IPS DF 6.9 (cell line): Measurements from ENCODE around the gene IMPG1.

ENCODE experiments used
- DNase-seq: peaks from one replicate; pipeline ENCODE4 v3.0.0-alpha.2; 2013; ENCODE audit warnings: low read depth, low spot score
- H3K27ac ChIP-seq: one replicate; pipeline ENCODE4 v1.5.1; 2013; ENCODE audit warnings: low read length, control low read depth
- H3K27me3 ChIP-seq: 2 replicates; pipeline ENCODE4 v1.6.1; 2013; ENCODE audit warnings: mild to moderate bottlenecking, low read length; ENCODE audit not compliant: control insufficient read depth, insufficient read depth
- H3K36me3 ChIP-seq: 2 replicates; pipeline ENCODE4 v1.6.1; 2013; ENCODE audit warnings: low read length; ENCODE audit not compliant: control insufficient read depth, insufficient read depth
- H3K4me1 ChIP-seq: 2 replicates; pipeline ENCODE4 v1.6.1; 2013; ENCODE audit warnings: low read length; ENCODE audit not compliant: control insufficient read depth, insufficient read depth
- H3K4me3 ChIP-seq: 2 replicates; pipeline ENCODE4 v1.5.1; 2013; ENCODE audit warnings: mild to moderate bottlenecking, low read length
- H3K9me3 ChIP-seq: 2 replicates; pipeline ENCODE4 v1.6.1; 2013; ENCODE audit warnings: low read length, inconsistent platforms; ENCODE audit not compliant: control insufficient read depth, insufficient read depth
- WGBS: extraction: QIAGEN DNeasy Blood & Tissue Kit; methylation state at CpG from one replicate; pipeline ENCODE4 v1.1.7; 2013; ENCODE audit warnings: mixed read lengths, missing lambda C conversion rate; ENCODE audit not compliant: insufficient read length, insufficient coverage; 5-methylcytosine and 5-hydroxymethylcytosine counted together

The IMPG1 gene

GRCh38 chr6:76072562-76072961 is at the start of gene IMPG1:
TSS of gene IMPG1 (minus strand) at chr6:76072662. CDS start at chr6:76072488, 174 bp downstream.
- no peak for DNase-seq
- Histone ChIP-seq H3K27ac (no peak within 1 kb of the TSS), H3K4me3 (no peak within 1 kb of the TSS)

GRCh38 chr6:76120302-76120701 is 47.8 kb upstream of the IMPG1 start:
- Histone ChIP-seq H3K9me3 (peaks cover 1% of the 10 kb centered on the region), H3K4me1 (peaks cover 1% of the 10 kb centered on the region; the same call in 1 of the 2 replicates), H3K27ac (no peak overlapping the region), H3K27me3 (peaks cover 37% of the 10 kb centered on the region), H3K4me3 (no peak overlapping the region), H3K36me3 (no peaks in the 10 kb centered on the region)
- peak; percentile 29 for DNase-seq

More at GRCh38 chr6:76072562-76072961, at the start of gene IMPG1:
- H3K27me3 ChIP-seq: no peaks in the 10 kb centered on the region
- no peaks in the 10 kb centered on the region for H3K4me1 ChIP-seq
- no peaks in the 10 kb centered on the region for H3K36me3 ChIP-seq
- no peaks in the 10 kb centered on the region for H3K9me3 ChIP-seq

- H3K9me3 ChIP-seq: no peaks in the 10 kb centered on the region
- H3K27me3 ChIP-seq: no peaks in the 10 kb centered on the region
- H3K4me1 ChIP-seq: no peaks in the 10 kb centered on the region
- no peaks in the 10 kb centered on the region for H3K36me3 ChIP-seq
- no peak overlapping the region for H3K27ac ChIP-seq
- H3K4me3 ChIP-seq: no peak overlapping the region
- no peak for DNase-seq
Measured at GRCh38 chr6:76073281-76073680, 819 bp upstream of the IMPG1 start.

GRCh38 chr6:76057469-76057868 is 15.0 kb downstream of the IMPG1 start:
- Histone ChIP-seq H3K27me3 (no peaks in the 10 kb centered on the region), H3K27ac (no peak overlapping the region), H3K9me3 (no peaks in the 10 kb centered on the region), H3K4me3 (no peak overlapping the region), H3K4me1 (no peaks in the 10 kb centered on the region), H3K36me3 (no peaks in the 10 kb centered on the region)
- WGBS: no CpG with 5 or more reads among the region's 1 CpG
- DNase-seq: no peak

GRCh38 chr6:76052314-76052713 is 20.1 kb downstream of the IMPG1 start:
- WGBS: no CpG with 5 or more reads among the region's 3 CpGs
- no peaks in the 10 kb centered on the region for H3K9me3 ChIP-seq
- H3K27me3 ChIP-seq: no peaks in the 10 kb centered on the region
- no peak overlapping the region for H3K27ac ChIP-seq
- DNase-seq: no peak
- no peaks in the 10 kb centered on the region for H3K4me1 ChIP-seq
- H3K4me3 ChIP-seq: no peak overlapping the region
- H3K36me3 ChIP-seq: no peaks in the 10 kb centered on the region

- Histone ChIP-seq H3K4me1 (no peaks in the 10 kb centered on the region), H3K9me3 (no peaks in the 10 kb centered on the region), H3K27ac (no peak overlapping the region), H3K4me3 (no peak overlapping the region), H3K36me3 (no peaks in the 10 kb centered on the region), H3K27me3 (no peaks in the 10 kb centered on the region)
- WGBS: no CpG with 5 or more reads among the region's 2 CpGs
- DNase-seq: no peak
Measured at GRCh38 chr6:76043690-76044089, 28.8 kb downstream of the IMPG1 start.

GRCh38 chr6:76035713-76036112 is 36.7 kb downstream of the IMPG1 start:
- Histone ChIP-seq H3K27me3 (no peaks in the 10 kb centered on the region), H3K9me3 (no peaks in the 10 kb centered on the region), H3K4me3 (no peak overlapping the region), H3K27ac (no peak overlapping the region), H3K4me1 (no peaks in the 10 kb centered on the region), H3K36me3 (no peaks in the 10 kb centered on the region)
- DNase-seq: no peak
- WGBS: no CpG with 5 or more reads among the region's 1 CpG

- H3K36me3 ChIP-seq: no peaks in the 10 kb centered on the region
- WGBS: no CpG with 5 or more reads among the region's 6 CpGs
- no peak overlapping the region for H3K4me3 ChIP-seq
- DNase-seq: peak; percentile 9
- no peaks in the 10 kb centered on the region for H3K4me1 ChIP-seq
- H3K27me3 ChIP-seq: no peaks in the 10 kb centered on the region
- peaks cover 2% of the 10 kb centered on the region for H3K9me3 ChIP-seq
- no peak overlapping the region for H3K27ac ChIP-seq
Measured at GRCh38 chr6:76026101-76026500, 46.4 kb downstream of the IMPG1 start.

GRCh38 chr6:76014626-76015530 is 57.6 kb downstream of the IMPG1 start:
- Histone ChIP-seq H3K27me3 (no peaks in the 10 kb centered on the region), H3K27ac (no peak overlapping the region), H3K36me3 (no peaks in the 10 kb centered on the region), H3K4me3 (no peak overlapping the region), H3K4me1 (no peaks in the 10 kb centered on the region), H3K9me3 (no peaks in the 10 kb centered on the region)
- WGBS: no CpG with 5 or more reads among the region's 6 CpGs
- no peak for DNase-seq

GRCh38 chr6:76004202-76004601 is 68.3 kb downstream of the IMPG1 start:
- Histone ChIP-seq H3K4me1 (no peaks in the 10 kb centered on the region), H3K27ac (no peak overlapping the region), H3K27me3 (no peaks in the 10 kb centered on the region), H3K4me3 (no peak overlapping the region), H3K9me3 (no peaks in the 10 kb centered on the region), H3K36me3 (no peaks in the 10 kb centered on the region)
- DNase-seq: no peak
- WGBS: no CpG with 5 or more reads among the region's 2 CpGs

- no peaks in the 10 kb centered on the region for H3K27me3 ChIP-seq
- no peaks in the 10 kb centered on the region for H3K36me3 ChIP-seq
- no peak overlapping the region for H3K27ac ChIP-seq
- WGBS: 100% methylated on average over 1 of the region's 2 CpGs
- DNase-seq: no peak
- H3K9me3 ChIP-seq: no peaks in the 10 kb centered on the region
- no peak overlapping the region for H3K4me3 ChIP-seq
- no peaks in the 10 kb centered on the region for H3K4me1 ChIP-seq
Measured at GRCh38 chr6:76003686-76004085, 68.8 kb downstream of the IMPG1 start.
